K562 (cell line): ENCODE measurements around the gene SH3BP5L. TPM values are rescaled to one million over a fixed set of nuclear protein-coding genes. Genes with fewer than 3 reads are reported as not detected.

ENCODE experiments used
- BRF2 ChIP-seq: IDR thresholded peaks from 3 replicates; pipeline ENCODE4 v1.6.1; 2011; ENCODE audit warnings: borderline replicate concordance, mild to moderate bottlenecking; ENCODE audit not compliant: insufficient read length, insufficient read depth
- HMGXB4 ChIP-seq: sonication (generic); formaldehyde crosslinking; IDR thresholded peaks from 2 replicates; pipeline ENCODE4 v1.8.1; 2023; ENCODE audit warnings: mild to moderate bottlenecking, missing genetic modification reagents
- NFIC ChIP-seq: fragments of 450-650 bp; IDR thresholded peaks from 2 replicates; pipeline ENCODE4 v1.6.1; 2017; ENCODE audit warnings: mild to moderate bottlenecking, inconsistent platforms
- REST ChIP-seq, 2 experiments: fragments of 450-650 bp; formaldehyde crosslinking in 1 of 2; IDR thresholded peaks; 2 replicates each; pipeline versions ENCODE4 v1.4.0 to v1.6.1; 2014 to 2020; ENCODE audit warnings: mild to moderate bottlenecking in 2 of 2, borderline replicate concordance in 1 of 2, low read depth in 1 of 2
- SFPQ ChIP-seq: fragments of 200-400 bp; formaldehyde crosslinking; IDR thresholded peaks from 2 replicates; pipeline ENCODE4 v1.6.1; 2017; ENCODE audit warnings: mild to moderate bottlenecking, low read depth, low read length, moderate library complexity
- SMARCB1 ChIP-seq: IDR thresholded peaks from 2 replicates; pipeline ENCODE4 v1.6.1; 2011; ENCODE audit warnings: improper control_type of control experiment, low read depth; ENCODE audit not compliant: insufficient read length
- TAF1 ChIP-seq: IDR thresholded peaks from 2 replicates; pipeline ENCODE4 v1.6.1; 2011; ENCODE audit warnings: mild to moderate bottlenecking, low read length, moderate library complexity; ENCODE audit not compliant: insufficient read depth, control insufficient read depth, severe bottlenecking; ENCODE audit errors: extremely low read depth
- ZBTB34 ChIP-seq: fragments of 250-450 bp; sonication (Bioruptor Pico); IDR thresholded peaks from 2 replicates; pipeline ENCODE4 v1.8.0; 2021; ENCODE audit warnings: mild to moderate bottlenecking, moderate library complexity
- ZNF583 ChIP-seq: fragments of 250-450 bp; sonication (Bioruptor Pico); IDR thresholded peaks from 2 replicates; pipeline ENCODE4 v1.4.0; 2020
- polyA plus RNA-seq, 8 experiments: library from polyadenylated mRNA; depleted of rRNA in 4 of 8; stranded (reverse) in 5 of 8; unstranded in 3 of 8; fragments of >200 nt; fragmentation: Nextera tagmentation in 2 of 8; fragmentation: Illumina TruSeq in 1 of 8; extraction: Ambion mirVana in 2 of 8; extraction: Trizol in 1 of 8; gene quantifications; 2 replicates each; pipeline versions ENCODE4 v1.2.1 to v1.2.3, GENCODE V29; 2011 to 2014; ENCODE audit warnings: inconsistent platforms in 1 of 8, missing spikeins in 1 of 8
- total RNA-seq, 7 experiments: library from RNA; depleted of rRNA in 6 of 7; stranded (reverse); fragments of >200 nt in 6 of 7; fragmentation: Illumina TruSeq in 2 of 7; extraction: Trizol in 2 of 7; gene quantifications; 2 replicates each; pipeline versions ENCODE4 v1.2.1 to v1.2.3, GENCODE V29; 2011 to 2021; ENCODE audit warnings: low replicate concordance in 1 of 7

The SH3BP5L gene
- total and polyA plus RNA-seq, 9 of the 15 experiments (the other 6 are each of a cell fraction or from before 2014, with no cell fraction given): 1.9 to 26.5 (median 15.8) TPM

GRCh38 chr1:248862998-248863881, 37.5 kb upstream of the SH3BP5L start (continued):
- no peak for TF ChIP-seq REST (IDR thresholded peaks at IDR 0.05; ENCODE audit: borderline replicate concordance)
- TF ChIP-seq REST (CRISPR knock-in tag; IDR thresholded peaks at IDR 0.05; ENCODE audit: low read depth): no peak
- TF ChIP-seq HMGXB4 (CRISPR knock-in tag): no peak
- TF ChIP-seq SMARCB1: no peak
- no peak for TF ChIP-seq BRF2
- no peak for TF ChIP-seq ZBTB34
- no peak for TF ChIP-seq NFIC
- no peak for TF ChIP-seq SFPQ
- TF ChIP-seq ZNF583 (CRISPR knock-in tag): no peak
- TF ChIP-seq TAF1: peak; percentile 47
